GM13976 (cell line): ENCODE results near the gene SAA1.

Experiments used
- DNase-seq: peaks from one replicate; pipeline ENCODE4 v3.0.0; 2012; ENCODE audit warnings: low spot score
- CTCF ChIP-seq: IDR thresholded peaks from 2 replicates; pipeline ENCODE4 v1.5.1; 2012; ENCODE audit warnings: borderline replicate concordance, mild to moderate bottlenecking; ENCODE audit not compliant: insufficient read depth; ENCODE audit errors: extremely low read depth, missing control alignments, control extremely low read depth
- in situ Hi-C: fragments of 300-500 bp; cut with MboI; formaldehyde crosslinking; loops from one replicate; pipeline ENCODE4 v1.12.0; 2022; ENCODE audit warnings: low sequenced_read_pairs, mixed read lengths, inconsistent platforms; ENCODE audit not compliant: unreplicated experiment

SAA1 gene

DNA sequence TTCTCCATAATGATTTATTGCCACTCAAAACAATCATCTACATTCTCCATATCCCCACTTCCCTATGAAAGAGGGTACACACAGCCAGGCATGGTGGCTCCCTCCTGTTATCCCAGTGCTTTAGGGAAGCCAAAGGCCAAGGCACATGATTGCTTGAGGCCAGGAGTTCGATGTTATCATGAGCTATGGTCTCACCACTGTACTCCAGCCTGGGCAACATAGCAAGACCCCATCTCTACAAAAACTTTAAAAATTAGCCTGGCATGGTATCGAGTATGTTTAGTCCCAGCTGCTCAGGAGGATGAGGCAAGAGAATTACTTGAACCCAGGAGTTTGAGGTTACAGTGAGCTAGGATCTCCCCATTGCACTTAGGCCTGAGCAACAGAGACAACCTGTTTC is 49.8 kb downstream of the SAA1 start:
- no peak for DNase-seq
- in situ Hi-C loops, result no loop called here
- TF ChIP-seq CTCF, result no peak

DNA sequence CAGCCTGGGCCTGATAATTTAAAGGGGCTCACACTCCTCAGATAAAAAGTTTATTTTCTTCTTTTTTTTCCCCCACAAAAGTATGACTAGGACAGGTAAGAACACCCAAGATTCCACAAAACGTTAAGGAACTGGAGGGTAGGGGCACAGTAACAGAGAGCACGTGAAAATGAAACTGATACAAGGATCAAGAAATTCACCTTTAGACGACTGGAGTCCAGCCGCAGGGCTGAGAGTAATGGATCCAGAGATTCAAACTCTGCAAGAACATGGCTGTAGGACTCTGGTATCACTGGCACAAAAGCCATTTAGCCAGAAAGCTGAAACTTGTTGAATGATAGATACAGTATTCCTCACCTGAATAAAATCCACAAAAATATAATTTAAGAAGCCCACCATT is 51.5 kb downstream of the SAA1 start:
- no peak for TF ChIP-seq CTCF
- DNase-seq, result no peak
- in situ Hi-C loops, result no loop called here
